Measurements from ENCODE around the gene COLEC11.
"Not testable (repeated sequence)": the region's sequence is repeated elsewhere in the genome, so short reads cannot be mapped to it uniquely, and the experiment has no call there.

DNA sequence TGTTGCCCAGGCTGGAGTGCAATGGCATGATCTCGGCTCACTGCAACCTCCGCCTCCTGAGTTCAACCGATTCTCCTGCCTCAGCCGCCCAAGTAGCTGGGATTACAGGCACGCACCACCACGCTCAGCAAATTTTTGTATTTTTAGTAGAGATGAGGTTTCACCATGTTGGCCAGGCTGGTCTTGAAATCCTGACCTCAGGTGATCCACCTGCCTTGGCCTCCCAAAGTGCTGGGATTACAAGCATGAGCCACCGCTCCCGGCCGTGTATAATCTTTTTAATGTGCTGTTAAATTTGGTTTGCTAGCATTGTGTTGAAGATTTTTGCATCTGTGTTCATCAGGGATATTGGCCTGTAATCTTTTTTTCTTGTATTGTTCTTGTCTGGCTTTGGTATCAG, 24.7 kb downstream of the COLEC11 start:
- TF ChIP-seq, protein P1, sequence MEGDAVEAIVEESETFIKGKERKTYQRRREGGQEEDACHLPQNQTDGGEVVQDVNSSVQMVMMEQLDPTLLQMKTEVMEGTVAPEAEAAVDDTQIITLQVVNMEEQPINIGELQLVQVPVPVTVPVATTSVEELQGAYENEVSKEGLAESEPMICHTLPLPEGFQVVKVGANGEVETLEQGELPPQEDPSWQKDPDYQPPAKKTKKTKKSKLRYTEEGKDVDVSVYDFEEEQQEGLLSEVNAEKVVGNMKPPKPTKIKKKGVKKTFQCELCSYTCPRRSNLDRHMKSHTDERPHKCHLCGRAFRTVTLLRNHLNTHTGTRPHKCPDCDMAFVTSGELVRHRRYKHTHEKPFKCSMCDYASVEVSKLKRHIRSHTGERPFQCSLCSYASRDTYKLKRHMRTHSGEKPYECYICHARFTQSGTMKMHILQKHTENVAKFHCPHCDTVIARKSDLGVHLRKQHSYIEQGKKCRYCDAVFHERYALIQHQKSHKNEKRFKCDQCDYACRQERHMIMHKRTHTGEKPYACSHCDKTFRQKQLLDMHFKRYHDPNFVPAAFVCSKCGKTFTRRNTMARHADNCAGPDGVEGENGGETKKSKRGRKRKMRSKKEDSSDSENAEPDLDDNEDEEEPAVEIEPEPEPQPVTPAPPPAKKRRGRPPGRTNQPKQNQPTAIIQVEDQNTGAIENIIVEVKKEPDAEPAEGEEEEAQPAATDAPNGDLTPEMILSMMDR (IDR thresholded peaks at IDR 0.05; ENCODE audit: borderline replicate concordance, extremely low read depth, low read length, poor library complexity, severe bottlenecking): not testable (repeated sequence)
- not testable (repeated sequence) for TF ChIP-seq EZH2 (IDR thresholded peaks at IDR 0.05; ENCODE audit: borderline replicate concordance, low read depth, low read length, severe bottlenecking)

Measured in DND-41 (cell line).